Neural cell (in vitro differentiated cells): ENCODE data around the gene SUSD5.

Experiments
- CTCF ChIP-seq: fragments of 450-650 bp; IDR thresholded peaks from 2 replicates; pipeline ENCODE4 v1.5.1; 2014; ENCODE audit warnings: antibody characterized with exemption, mild to moderate bottlenecking, moderate library complexity; ENCODE audit not compliant: poor library complexity, severe bottlenecking
- EP300 ChIP-seq: fragments of 450-650 bp; conservative IDR thresholded peaks from 2 replicates; pipeline ENCODE4 v1.6.1; 2014; ENCODE audit warnings: antibody characterized with exemption, mild to moderate bottlenecking, moderate library complexity; ENCODE audit not compliant: poor library complexity, severe bottlenecking
- EZH2 ChIP-seq: fragments of 200-600, 300-800 bp; shearing (Covaris generic), sonication (generic); IDR thresholded peaks from 2 replicates; pipeline ENCODE4 v1.6.1; 2014; ENCODE audit warnings: antibody characterized with exemption, low read length, borderline replicate concordance, mild to moderate bottlenecking; ENCODE audit not compliant: insufficient read depth, poor library complexity, severe bottlenecking
- MXI1 ChIP-seq: fragments of 450-650 bp; conservative IDR thresholded peaks from 2 replicates; pipeline ENCODE4 v1.6.1; 2014; ENCODE audit warnings: antibody characterized with exemption, mild to moderate bottlenecking; ENCODE audit not compliant: poor library complexity, severe bottlenecking
- POLR2AphosphoS5 ChIP-seq: IDR thresholded peaks from 2 replicates; pipeline ENCODE4 v1.6.1; 2012
- RAD21 ChIP-seq: fragments of 450-650 bp; conservative IDR thresholded peaks from 2 replicates; pipeline ENCODE4 v1.6.1; 2014; ENCODE audit warnings: antibody characterized with exemption, mild to moderate bottlenecking, moderate library complexity
- SMC3 ChIP-seq: fragments of 450-650 bp; conservative IDR thresholded peaks from 2 replicates; pipeline ENCODE4 v1.6.1; 2014; ENCODE audit warnings: antibody characterized with exemption, mild to moderate bottlenecking, moderate library complexity; ENCODE audit not compliant: poor library complexity
- TAF1 ChIP-seq: IDR thresholded peaks from 2 replicates; pipeline ENCODE4 v1.6.1; 2012; ENCODE audit warnings: low read depth
- TF ChIP-seq, protein P1 (sequence below): IDR thresholded peaks from 2 replicates; pipeline ENCODE4 v1.6.1; 2012; ENCODE audit warnings: borderline replicate concordance

- TF ChIP-seq, protein P1, sequence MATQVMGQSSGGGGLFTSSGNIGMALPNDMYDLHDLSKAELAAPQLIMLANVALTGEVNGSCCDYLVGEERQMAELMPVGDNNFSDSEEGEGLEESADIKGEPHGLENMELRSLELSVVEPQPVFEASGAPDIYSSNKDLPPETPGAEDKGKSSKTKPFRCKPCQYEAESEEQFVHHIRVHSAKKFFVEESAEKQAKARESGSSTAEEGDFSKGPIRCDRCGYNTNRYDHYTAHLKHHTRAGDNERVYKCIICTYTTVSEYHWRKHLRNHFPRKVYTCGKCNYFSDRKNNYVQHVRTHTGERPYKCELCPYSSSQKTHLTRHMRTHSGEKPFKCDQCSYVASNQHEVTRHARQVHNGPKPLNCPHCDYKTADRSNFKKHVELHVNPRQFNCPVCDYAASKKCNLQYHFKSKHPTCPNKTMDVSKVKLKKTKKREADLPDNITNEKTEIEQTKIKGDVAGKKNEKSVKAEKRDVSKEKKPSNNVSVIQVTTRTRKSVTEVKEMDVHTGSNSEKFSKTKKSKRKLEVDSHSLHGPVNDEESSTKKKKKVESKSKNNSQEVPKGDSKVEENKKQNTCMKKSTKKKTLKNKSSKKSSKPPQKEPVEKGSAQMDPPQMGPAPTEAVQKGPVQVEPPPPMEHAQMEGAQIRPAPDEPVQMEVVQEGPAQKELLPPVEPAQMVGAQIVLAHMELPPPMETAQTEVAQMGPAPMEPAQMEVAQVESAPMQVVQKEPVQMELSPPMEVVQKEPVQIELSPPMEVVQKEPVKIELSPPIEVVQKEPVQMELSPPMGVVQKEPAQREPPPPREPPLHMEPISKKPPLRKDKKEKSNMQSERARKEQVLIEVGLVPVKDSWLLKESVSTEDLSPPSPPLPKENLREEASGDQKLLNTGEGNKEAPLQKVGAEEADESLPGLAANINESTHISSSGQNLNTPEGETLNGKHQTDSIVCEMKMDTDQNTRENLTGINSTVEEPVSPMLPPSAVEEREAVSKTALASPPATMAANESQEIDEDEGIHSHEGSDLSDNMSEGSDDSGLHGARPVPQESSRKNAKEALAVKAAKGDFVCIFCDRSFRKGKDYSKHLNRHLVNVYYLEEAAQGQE: no peak
- TF ChIP-seq CTCF: no peak
- no peak for TF ChIP-seq EP300
- TF ChIP-seq MXI1: no peak
- TF ChIP-seq TAF1: no peak
- no peak for TF ChIP-seq EZH2
- TF ChIP-seq POLR2AphosphoS5: no peak
- no peak for TF ChIP-seq SMC3
- TF ChIP-seq RAD21: no peak
Observed at GRCh38 chr3:33117461-33117860, 101.1 kb downstream of the SUSD5 start.
